ENCODE data around the gene HOMER2.

- TF ChIP-seq POLR2AphosphoS5 (IDR thresholded peaks at IDR 0.05) (no peak), CTCF (IDR thresholded peaks at IDR 0.05 in 8 of 11, conservative IDR thresholded peaks at IDR 0.05 in 3 of 11) (no peak)
Measured at GRCh38 chr15:82875411-82876003, 77.0 kb downstream of the HOMER2 start.
